HEK293T (cell line): ENCODE measurements around the gene ABHD12B.

Experiments
- CTCF ChIA-PET: fragments of 350-600 bp; formaldehyde crosslinking; extraction: SDS; loops from one replicate; lab custom pipeline; 2021; ENCODE audit warnings: antibody characterized with exemption, inconsistent platforms; lab: Yijun Ruan, JAX
- POLR2A ChIA-PET: fragments of 350-600 bp; formaldehyde crosslinking; extraction: SDS; loops from one replicate; lab custom pipeline; 2020; ENCODE audit warnings: antibody characterized with exemption, inconsistent platforms; lab: Yijun Ruan, JAX
- DNase-seq: peaks from one replicate; pipeline ENCODE4 v3.0.0; 2012; ENCODE audit warnings: mixed read lengths; ENCODE audit errors: extremely low spot score
- ARNT ChIP-seq: fragments of 450-650 bp; IDR thresholded peaks from 2 replicates; pipeline ENCODE4 v1.6.1; 2017; ENCODE audit warnings: mild to moderate bottlenecking
- BHLHE40 ChIP-seq: fragments of 450-650 bp; IDR thresholded peaks from 2 replicates; pipeline ENCODE4 v1.6.1; 2016; ENCODE audit warnings: mild to moderate bottlenecking, moderate library complexity, borderline replicate concordance
- CTBP1 ChIP-seq: fragments of 450-650 bp; IDR thresholded peaks from 2 replicates; pipeline ENCODE4 v1.6.1; 2016; ENCODE audit warnings: borderline replicate concordance
- ELF4 ChIP-seq: fragments of 450-650 bp; IDR thresholded peaks from 2 replicates; pipeline ENCODE4 v1.6.1; 2017; ENCODE audit warnings: antibody characterized with exemption
- FOXA1 ChIP-seq: fragments of 450-650 bp; IDR thresholded peaks from 2 replicates; pipeline ENCODE4 v1.6.1; 2016; ENCODE audit warnings: mild to moderate bottlenecking
- FOXK2 ChIP-seq: fragments of 450-650 bp; IDR thresholded peaks from 2 replicates; pipeline ENCODE4 v1.6.1; 2016; ENCODE audit warnings: mild to moderate bottlenecking
- FOXM1 ChIP-seq: fragments of 450-650 bp; IDR thresholded peaks from 2 replicates; pipeline ENCODE4 v1.6.1; 2017; ENCODE audit warnings: mild to moderate bottlenecking, borderline replicate concordance
- HDGF ChIP-seq: fragments of 450-650 bp; IDR thresholded peaks from 2 replicates; pipeline ENCODE4 v1.6.1; 2017; ENCODE audit warnings: antibody characterized with exemption, borderline replicate concordance
- L3MBTL2 ChIP-seq: fragments of 450-650 bp; conservative IDR thresholded peaks from 2 replicates; pipeline ENCODE4 v1.6.1; 2016; ENCODE audit warnings: mild to moderate bottlenecking
- LEF1 ChIP-seq: fragments of 450-650 bp; IDR thresholded peaks from 2 replicates; pipeline ENCODE4 v1.6.1; 2017; ENCODE audit warnings: mild to moderate bottlenecking, borderline replicate concordance
- NFRKB ChIP-seq: fragments of 450-650 bp; IDR thresholded peaks from 2 replicates; pipeline ENCODE4 v1.6.1; 2016; ENCODE audit warnings: mild to moderate bottlenecking, moderate library complexity
- PKNOX1 ChIP-seq: fragments of 450-650 bp; IDR thresholded peaks from 2 replicates; pipeline ENCODE4 v1.6.1; 2016
- SUZ12 ChIP-seq: fragments of 450-650 bp; IDR thresholded peaks from 2 replicates; pipeline ENCODE4 v1.6.1; 2016; ENCODE audit warnings: mild to moderate bottlenecking
- TARDBP ChIP-seq: fragments of 450-650 bp; IDR thresholded peaks from 2 replicates; pipeline ENCODE4 v1.6.1; 2016
- ZNF384 ChIP-seq: fragments of 450-650 bp; IDR thresholded peaks from 2 replicates; pipeline ENCODE4 v1.6.1; 2016

ABHD12B gene

GRCh38 chr14:50951032-50951431 lies 79.2 kb downstream of the ABHD12B start:
- no peak for DNase-seq
- POLR2A ChIA-PET = no interaction called here
- TF ChIP-seq FOXA1 (no peak), LEF1 (no peak), L3MBTL2 (no peak), ELF4 (no peak), SUZ12 (no peak), FOXK2 (no peak), ARNT (no peak), HDGF (no peak), PKNOX1 (no peak), ZNF384 (no peak), NFRKB (no peak), FOXM1 (no peak), CTBP1 (no peak), TARDBP (no peak), BHLHE40 (no peak)
- CTCF ChIA-PET = no interaction called here

GRCh38 chr14:50953502-50953901 lies 81.6 kb downstream of the ABHD12B start:
- ChIA-PET CTCF (no interaction called here), POLR2A (interaction anchor here (1.9 kb wide), 1 partner anchor 10 kb away, joined by 9 read pairs; the partner anchor contains the start of gene PYGL)
- no peak for DNase-seq
- TF ChIP-seq NFRKB (no peak), ZNF384 (no peak), CTBP1 (no peak), SUZ12 (no peak), PKNOX1 (no peak), ELF4 (no peak)
